Hepatocyte (in vitro differentiated cells): ENCODE results near the gene GDI2. TPM values are rescaled to one million over a fixed set of nuclear protein-coding genes. Genes with fewer than 3 reads are reported as not detected.

Experiments used
- DNase-seq: peaks from one replicate; pipeline ENCODE4 v3.0.0-alpha.2; 2016; ENCODE audit warnings: low spot score
- H2AFZ ChIP-seq: fragments of 200-600 bp; sonication (generic); 2 replicates; pipeline ENCODE4 v1.6.0; 2016; ENCODE audit warnings: antibody characterized with exemption, mild to moderate bottlenecking
- H3K27ac ChIP-seq: fragments of 200-600 bp; sonication (generic); 2 replicates; pipeline ENCODE4 v1.5.1; 2016; ENCODE audit warnings: mild to moderate bottlenecking
- H3K27me3 ChIP-seq: fragments of 200-600 bp; sonication (generic); 2 replicates; pipeline ENCODE4 v1.6.1; 2016
- H3K36me3 ChIP-seq: fragments of 200-600 bp; sonication (generic); replicated peaks from 2 replicates; pipeline ENCODE4 v1.5.1; 2016; ENCODE audit warnings: low read depth; ENCODE audit not compliant: insufficient read depth
- H3K4me1 ChIP-seq: fragments of 200-600 bp; sonication (generic); 2 replicates; pipeline ENCODE4 v1.5.1; 2016; ENCODE audit warnings: mild to moderate bottlenecking, moderate library complexity; ENCODE audit not compliant: insufficient read depth
- H3K4me2 ChIP-seq: fragments of 200-600 bp; sonication (generic); 2 replicates; pipeline ENCODE4 v1.6.0; 2016
- H3K4me3 ChIP-seq: fragments of 200-600 bp; sonication (generic); 2 replicates; pipeline ENCODE4 v1.5.1; 2016; ENCODE audit warnings: mild to moderate bottlenecking
- H3K79me2 ChIP-seq: fragments of 200-600 bp; sonication (generic); 2 replicates; pipeline ENCODE4 v1.6.0; 2017; ENCODE audit warnings: mild to moderate bottlenecking
- H3K9me2 ChIP-seq: fragments of 200-600 bp; sonication (generic); replicated peaks from 2 replicates; pipeline ENCODE4 v1.6.0; 2017; ENCODE audit warnings: mild to moderate bottlenecking; ENCODE audit not compliant: insufficient read depth
- H3K9me3 ChIP-seq: fragments of 200-600 bp; sonication (generic); 2 replicates; pipeline ENCODE4 v1.5.1; 2016; ENCODE audit warnings: low read depth, mild to moderate bottlenecking
- H4K20me1 ChIP-seq: fragments of 200-600 bp; sonication (generic); 2 replicates; pipeline ENCODE4 v1.6.0; 2016; ENCODE audit warnings: mild to moderate bottlenecking; ENCODE audit not compliant: insufficient read depth, poor library complexity, severe bottlenecking
- CTCF ChIP-seq: fragments of 200-600 bp; sonication (generic); IDR thresholded peaks from 2 replicates; pipeline ENCODE4 v1.5.1; 2016; ENCODE audit warnings: antibody characterized with exemption, mild to moderate bottlenecking; ENCODE audit not compliant: poor library complexity
- EZH2 ChIP-seq: fragments of 200-600 bp; sonication (generic); IDR thresholded peaks from 2 replicates; pipeline ENCODE4 v1.6.1; 2016; ENCODE audit warnings: antibody characterized with exemption, mild to moderate bottlenecking, borderline replicate concordance
- EZH2phosphoT487 ChIP-seq: fragments of 200-600 bp; sonication (generic); IDR thresholded peaks from one replicate; pipeline ENCODE4 v1.6.1; 2018; ENCODE audit warnings: antibody characterized with exemption, mild to moderate bottlenecking, low read depth, moderate library complexity; ENCODE audit not compliant: unreplicated experiment, severe bottlenecking
- WGBS: methylation state at CpG from one replicate; pipeline ENCODE4 v1.1.6; 2016; ENCODE audit warnings: low lambda C conversion rate; ENCODE audit errors: missing lambda C conversion rate; 5-methylcytosine and 5-hydroxymethylcytosine counted together
- polyA plus RNA-seq: library from polyadenylated mRNA; unstranded; fragments of >200 nt; fragmentation: Nextera tagmentation; extraction: Ambion mirVana; gene quantifications from 2 replicates; pipeline ENCODE4 v1.2.1, GENCODE V29; 2016
- total RNA-seq: library from RNA; depleted of rRNA; stranded (reverse); fragments of >200 nt; gene quantifications from 2 replicates; pipeline ENCODE4 v1.2.3, GENCODE V29; 2014

GDI2 gene
- total and polyA plus RNA-seq, 2 experiments from 2014 or later: 149 to 362 TPM

GRCh38 chr10:5794236-5794635, 19.0 kb downstream of the GDI2 start:
- Histone ChIP-seq H3K4me1 (no peaks in the 10 kb centered on the region), H3K4me2 (no peak overlapping the region), H2AFZ (no peak overlapping the region), H3K27ac (no peak overlapping the region), H3K36me3 (no peaks in the 10 kb centered on the region), H3K79me2 (peaks cover 93% of the 10 kb centered on the region), H3K9me2 (no peaks in the 10 kb centered on the region), H3K4me3 (no peak overlapping the region), H3K27me3 (no peaks in the 10 kb centered on the region), H4K20me1 (peaks cover 23% of the 10 kb centered on the region), H3K9me3 (no peaks in the 10 kb centered on the region)
- TF ChIP-seq EZH2 (no peak), CTCF (no peak), EZH2phosphoT487 (no peak)
- no peak for DNase-seq
- WGBS: 98% methylated on average over 3 of the region's 3 CpGs

- H3K9me3 ChIP-seq: no peaks in the 10 kb centered on the region
- H3K4me2 ChIP-seq: no peak overlapping the region
- H3K27ac ChIP-seq: no peak overlapping the region
- H4K20me1 ChIP-seq: peaks cover 24% of the 10 kb centered on the region
- no peak overlapping the region for H3K4me3 ChIP-seq
- H3K36me3 ChIP-seq: peaks cover 3% of the 10 kb centered on the region
- no peak for TF ChIP-seq EZH2
- no peak for TF ChIP-seq EZH2phosphoT487
- TF ChIP-seq CTCF: no peak
- WGBS: 82% methylated on average over 2 of the region's 2 CpGs
- H3K27me3 ChIP-seq: no peaks in the 10 kb centered on the region
- no peaks in the 10 kb centered on the region for H3K4me1 ChIP-seq
- no peak for DNase-seq
- no peaks in the 10 kb centered on the region for H3K9me2 ChIP-seq
- no peak overlapping the region for H2AFZ ChIP-seq
- peaks cover 96% of the 10 kb centered on the region for H3K79me2 ChIP-seq
These were observed 23.6 kb downstream of the GDI2 start for GRCh38 chr10:5789626-5790025.

GRCh38 chr10:5788969-5789368, 24.3 kb downstream of the GDI2 start:
- Histone ChIP-seq H3K27ac (no peak overlapping the region), H3K4me3 (no peak overlapping the region), H3K27me3 (no peaks in the 10 kb centered on the region), H3K79me2 (peaks cover 97% of the 10 kb centered on the region), H3K9me3 (no peaks in the 10 kb centered on the region), H3K9me2 (no peaks in the 10 kb centered on the region), H4K20me1 (peaks cover 20% of the 10 kb centered on the region), H2AFZ (no peak overlapping the region), H3K4me1 (no peaks in the 10 kb centered on the region), H3K36me3 (peaks cover 3% of the 10 kb centered on the region), H3K4me2 (no peak overlapping the region)
- TF ChIP-seq CTCF (no peak), EZH2 (no peak), EZH2phosphoT487 (no peak)
- DNase-seq: no peak
- WGBS: 96% methylated on average over 5 of the region's 5 CpGs

GRCh38 chr10:5783300-5783699, 29.9 kb downstream of the GDI2 start:
- TF ChIP-seq EZH2phosphoT487: no peak
- no peak for TF ChIP-seq CTCF
- TF ChIP-seq EZH2: no peak
- peaks cover 34% of the 10 kb centered on the region for H4K20me1 ChIP-seq
- WGBS: 96% methylated on average over 1 of the region's 1 CpG
- H3K27ac ChIP-seq: no peak overlapping the region
- no peaks in the 10 kb centered on the region for H3K4me1 ChIP-seq
- H3K4me3 ChIP-seq: no peak overlapping the region
- H3K79me2 ChIP-seq: peaks cover 99% of the 10 kb centered on the region
- H3K4me2 ChIP-seq: no peak overlapping the region
- H2AFZ ChIP-seq: no peak overlapping the region
- no peaks in the 10 kb centered on the region for H3K9me3 ChIP-seq
- no peaks in the 10 kb centered on the region for H3K27me3 ChIP-seq
- H3K36me3 ChIP-seq: peaks cover 5% of the 10 kb centered on the region
- no peaks in the 10 kb centered on the region for H3K9me2 ChIP-seq
- DNase-seq: no peak
